ENCODE measurements around the gene SRGAP1.
"Not testable (repeated sequence)": the region's sequence is repeated elsewhere in the genome, so short reads cannot be mapped to it uniquely, and the experiment has no call there.

Gene SRGAP1

DNA sequence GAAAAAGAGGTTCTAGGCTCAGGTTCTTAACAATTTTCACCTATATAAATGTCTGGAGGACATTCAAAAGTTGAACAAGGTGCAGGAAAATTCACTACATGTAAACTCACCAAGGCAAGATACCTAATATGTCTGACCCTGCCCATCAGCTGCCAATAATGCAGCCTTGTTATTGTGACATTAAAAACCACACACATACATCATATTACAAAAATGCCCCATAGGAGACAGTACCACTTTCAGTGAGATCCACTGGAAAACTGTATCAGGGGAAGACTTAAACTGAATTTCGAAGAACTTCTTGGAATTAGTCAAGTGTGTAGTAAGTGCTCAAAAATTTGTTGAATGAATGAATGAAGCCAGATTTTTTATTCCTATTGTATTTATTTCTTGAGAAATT, 294.5 kb downstream of the SRGAP1 start:
- DNase-seq, result no peak

DNA sequence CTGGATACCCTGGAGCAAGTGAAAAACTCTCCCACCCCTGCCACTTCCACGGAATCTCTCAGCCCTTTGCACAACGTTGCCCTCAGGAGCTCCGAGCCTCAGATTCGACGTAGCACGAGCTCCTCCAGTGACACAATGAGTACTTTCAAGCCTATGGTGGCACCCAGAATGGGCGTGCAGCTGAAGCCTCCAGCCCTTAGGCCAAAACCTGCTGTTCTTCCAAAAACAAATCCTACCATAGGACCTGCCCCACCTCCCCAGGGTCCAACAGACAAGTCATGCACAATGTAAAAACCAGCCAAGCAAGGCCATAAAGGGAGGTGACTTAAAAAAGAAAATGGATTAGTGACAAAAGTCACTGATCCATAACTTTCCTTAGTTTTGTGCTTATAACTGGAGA, 297.9 kb downstream of the SRGAP1 start:
- no peak for DNase-seq

DNA sequence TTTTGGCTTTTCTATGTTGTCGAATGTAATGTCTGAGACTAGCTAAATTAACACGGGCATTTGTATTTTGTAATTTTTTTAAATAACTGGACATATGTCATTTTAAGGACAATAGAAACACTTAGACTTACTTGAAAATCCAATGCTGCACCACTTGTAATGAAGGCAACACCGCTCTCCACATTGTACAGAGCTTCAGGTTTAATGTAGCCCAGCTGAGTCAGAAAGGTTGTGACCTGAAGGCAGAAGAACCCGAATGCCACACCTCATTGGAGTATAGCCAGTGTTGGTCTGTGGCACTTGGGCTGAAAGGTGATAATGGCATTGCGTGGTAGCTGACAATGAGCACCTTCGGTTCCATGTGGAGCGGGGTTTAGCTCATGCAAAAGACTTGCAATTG, 298.3 kb downstream of the SRGAP1 start:
- DNase-seq, result no peak

DNA sequence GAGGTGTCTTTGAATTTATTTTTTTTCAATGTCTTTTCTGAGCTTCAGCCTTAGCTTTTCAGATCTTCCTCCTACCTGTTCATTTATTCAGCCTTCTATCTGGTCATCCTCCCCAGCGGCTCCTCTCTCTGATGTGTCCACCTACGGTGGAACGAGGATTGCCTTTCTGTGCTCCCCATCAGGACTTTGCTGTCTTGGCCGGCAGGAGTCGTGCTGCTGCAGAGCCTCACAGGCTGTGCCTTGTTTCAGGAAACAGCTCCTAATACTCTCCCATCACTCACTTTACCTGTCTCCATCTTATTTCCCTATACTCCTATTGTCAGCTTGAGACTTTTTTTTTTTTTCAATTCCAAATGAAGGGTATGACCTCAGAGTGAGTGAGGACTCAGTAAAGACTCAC, 300.7 kb downstream of the SRGAP1 start:
- no peak for DNase-seq

DNA sequence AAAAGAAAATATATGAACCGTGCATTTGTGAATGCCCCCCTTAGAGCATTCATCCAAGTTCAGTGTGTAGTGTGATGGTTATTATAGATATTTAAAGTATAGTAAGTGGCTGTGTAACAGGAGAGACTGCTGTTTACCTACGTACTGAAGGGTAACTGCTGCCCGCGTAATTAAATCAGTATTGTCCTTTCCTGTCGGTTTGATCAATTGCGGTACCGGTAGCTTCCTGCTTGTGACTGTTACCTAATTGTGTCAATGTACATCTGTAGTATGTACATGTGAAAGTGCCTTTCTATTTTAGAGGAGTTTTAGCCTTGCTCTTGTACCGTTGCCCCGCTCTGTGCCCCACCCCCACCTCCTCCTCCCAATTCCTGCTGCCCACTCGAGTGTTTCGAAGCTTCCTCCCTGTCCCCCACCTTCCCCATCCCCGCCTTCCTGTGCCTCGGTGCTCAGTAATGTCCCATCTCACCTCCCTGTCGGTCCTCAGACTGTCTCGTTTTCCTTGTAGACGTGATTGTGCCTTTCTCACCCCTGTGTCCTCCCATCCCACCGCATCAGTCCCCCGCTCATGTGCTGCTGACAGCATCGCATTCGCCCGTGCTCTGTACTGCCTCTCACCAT, 302.6 kb downstream of the SRGAP1 start:
- no peak for DNase-seq

DNA sequence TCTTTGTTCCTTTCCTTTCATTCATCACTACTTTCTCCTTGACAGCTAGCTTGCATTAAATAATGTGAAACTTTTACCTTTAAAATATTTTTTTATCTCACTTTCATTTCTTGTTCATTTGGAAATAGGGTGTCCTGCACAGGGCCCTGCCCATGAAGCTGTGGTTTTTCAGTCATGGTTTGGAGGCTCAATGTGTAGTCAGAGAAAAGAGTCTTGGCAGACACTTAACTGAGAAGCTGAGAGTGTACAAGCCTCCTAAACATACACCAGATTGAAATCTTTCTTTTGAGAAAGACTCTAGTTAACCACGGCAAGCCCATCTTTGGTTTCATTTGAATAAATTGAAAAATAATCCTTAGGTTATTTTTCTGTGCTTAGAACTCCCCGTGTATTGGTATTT, 303.4 kb downstream of the SRGAP1 start:
- no peak for DNase-seq

DNA sequence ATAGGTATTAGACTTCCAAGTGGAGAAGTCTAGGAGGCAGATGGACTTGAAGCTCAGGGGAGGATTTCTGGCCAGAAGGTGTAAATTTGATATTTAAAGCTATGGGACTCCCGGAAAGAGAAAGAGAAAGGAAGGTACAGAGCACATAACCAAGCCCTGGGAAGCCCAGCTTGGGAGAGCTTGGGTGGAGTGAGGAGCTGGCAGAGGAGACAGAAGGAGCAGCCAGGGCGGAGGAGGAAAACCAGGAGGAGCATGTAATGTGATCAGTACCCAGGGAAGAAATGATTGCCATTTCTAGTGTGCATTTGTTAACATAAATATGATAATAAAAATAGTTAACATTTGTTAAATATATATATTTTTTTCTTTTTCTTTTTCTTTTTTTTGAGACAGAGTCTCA, 310.2 kb downstream of the SRGAP1 start:
- DNase-seq, result no peak

DNA sequence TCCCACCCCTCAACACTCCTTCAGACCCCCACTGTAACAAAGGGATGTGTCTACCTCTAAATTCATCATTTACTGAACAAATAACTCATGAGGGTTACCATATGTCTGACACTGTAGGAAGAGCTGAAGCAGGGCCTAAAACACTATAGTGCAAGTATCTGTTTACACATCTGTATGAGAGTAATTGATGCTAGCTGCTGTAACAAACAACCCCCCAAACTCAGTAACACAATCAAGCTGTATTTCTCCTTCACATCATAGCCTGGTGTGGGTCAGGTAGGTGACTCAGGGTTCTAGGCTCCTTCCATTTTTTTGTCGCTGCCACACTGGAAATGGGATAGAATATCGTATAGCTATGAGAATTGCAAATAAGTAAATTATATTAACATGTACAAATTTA, 312.6 kb downstream of the SRGAP1 start:
- no peak for DNase-seq

DNA sequence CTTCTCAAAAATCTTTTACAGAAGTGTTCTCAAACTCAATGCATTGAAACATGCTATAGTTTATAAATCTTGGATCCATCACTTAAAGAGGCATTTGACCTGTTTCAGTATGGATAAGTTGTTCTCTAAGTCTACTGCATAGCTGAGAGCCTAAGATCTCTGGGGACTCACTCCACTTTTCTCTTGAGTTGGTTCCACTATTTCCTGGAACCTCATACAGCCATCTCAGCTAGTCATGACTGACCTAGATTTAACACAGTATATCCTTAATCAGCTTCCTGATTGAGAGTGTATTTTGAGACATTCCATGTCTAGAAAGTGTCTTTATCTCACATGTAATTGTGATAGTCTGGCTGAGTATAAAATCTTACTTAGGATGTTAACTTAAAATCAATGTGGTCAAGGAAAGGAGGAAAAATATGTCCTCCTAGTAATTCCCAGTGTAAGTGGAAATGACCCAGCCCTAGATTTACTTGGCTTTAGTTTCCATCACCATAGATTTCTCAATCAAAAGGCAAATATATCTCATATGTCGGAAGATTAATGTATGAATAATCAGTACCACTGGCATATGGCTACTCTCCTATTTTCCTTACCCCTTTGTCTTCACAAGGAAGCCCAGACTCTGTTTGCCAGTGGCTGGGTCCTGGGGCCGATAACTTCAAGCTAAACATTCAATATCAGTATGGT, 315.7 kb downstream of the SRGAP1 start:
- no peak for DNase-seq

DNA sequence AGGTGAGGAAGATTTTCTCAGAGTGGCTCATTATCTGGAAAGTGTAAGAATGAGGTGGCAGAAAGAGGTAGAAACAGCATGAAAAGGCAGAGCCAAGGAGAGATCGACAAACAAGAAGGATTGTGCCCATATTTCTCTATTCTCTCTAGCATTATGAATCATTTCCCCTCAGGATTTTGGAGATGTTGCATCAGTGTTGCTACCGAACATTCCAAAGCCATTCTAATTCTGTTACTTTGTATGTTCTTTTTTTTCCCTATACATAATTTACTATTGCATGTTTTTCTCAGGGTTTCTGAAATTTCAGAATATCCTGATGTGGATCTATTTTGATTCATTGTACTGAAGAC, 316.2 kb downstream of the SRGAP1 start:
- no peak for DNase-seq

DNA sequence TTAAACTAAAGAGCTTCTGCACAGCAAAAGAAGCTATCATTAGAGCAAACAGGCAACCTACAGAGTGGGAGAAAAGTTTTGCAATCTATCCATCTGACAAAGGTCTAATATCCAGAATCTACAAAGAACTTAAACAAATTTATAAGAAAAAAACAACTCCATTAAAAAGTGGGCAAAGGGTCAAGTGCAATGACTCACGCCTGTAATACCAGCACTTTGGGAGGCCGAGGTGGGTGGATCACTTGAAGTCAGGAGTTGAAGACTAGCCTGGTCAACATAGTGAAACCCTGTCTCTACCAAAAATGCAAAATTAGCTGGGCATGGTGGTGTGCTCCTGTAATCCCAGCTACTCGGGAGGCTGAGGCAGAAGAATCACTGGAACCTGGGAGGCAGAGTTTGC, 322.1 kb downstream of the SRGAP1 start:
- not testable (repeated sequence) for DNase-seq

DNA sequence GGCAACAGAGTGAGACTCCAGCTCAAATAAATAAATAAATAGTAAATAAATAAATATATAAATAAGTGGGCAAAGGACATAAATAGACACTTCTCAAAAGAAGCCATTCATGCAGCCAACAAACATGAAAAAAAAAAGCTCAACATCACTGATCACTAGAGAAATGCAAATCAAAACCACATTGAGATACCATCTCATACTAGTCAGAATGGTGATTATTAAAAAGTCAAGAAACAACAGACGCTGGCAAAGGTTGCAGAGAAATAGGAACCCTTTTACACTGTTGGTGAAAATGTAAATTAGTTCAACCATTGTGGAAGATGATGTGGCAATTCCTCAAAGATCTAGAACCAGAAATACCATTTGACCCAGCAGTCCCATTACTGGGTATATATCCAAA, 322.5 kb downstream of the SRGAP1 start:
- not testable (repeated sequence) for DNase-seq

DNA sequence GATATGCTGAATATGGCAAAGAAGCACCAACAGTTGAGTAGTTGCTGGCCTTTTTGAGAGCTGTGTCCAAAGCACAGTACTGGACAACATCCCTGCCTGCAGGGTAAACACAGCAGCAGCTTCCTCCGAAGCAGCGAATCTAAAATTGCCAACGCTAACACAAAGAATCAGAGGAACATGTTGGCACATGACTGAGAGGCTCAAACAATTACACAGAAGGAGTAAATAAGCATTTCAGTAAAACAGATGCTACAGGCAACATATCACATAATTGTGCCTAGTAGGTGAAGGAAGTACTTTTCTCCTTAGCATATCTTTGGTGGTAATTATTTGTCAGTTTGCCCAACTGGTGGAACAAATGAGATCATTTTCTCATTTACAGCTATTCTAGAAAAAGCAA, 325.5 kb downstream of the SRGAP1 start:
- DNase-seq, result no peak

DNA sequence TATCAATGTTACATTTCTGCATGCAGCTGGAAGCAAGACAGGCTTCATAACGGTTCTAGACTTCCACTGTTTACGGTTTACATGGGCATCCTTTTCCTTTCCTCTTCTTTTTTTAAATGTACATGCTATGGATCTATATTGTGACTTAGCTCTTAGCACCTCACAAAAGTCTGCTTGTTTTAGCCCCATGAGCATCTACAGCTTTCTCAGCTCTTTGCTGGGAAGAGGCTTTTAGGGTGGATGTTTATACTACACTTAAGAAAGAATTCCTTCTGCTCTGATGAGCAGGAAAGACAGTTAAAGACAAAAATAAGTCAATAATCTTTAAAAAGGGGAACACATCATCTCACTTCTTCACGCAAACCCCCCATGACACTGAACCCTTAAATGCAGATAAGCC, 326.2 kb downstream of the SRGAP1 start:
- no peak for DNase-seq

DNA sequence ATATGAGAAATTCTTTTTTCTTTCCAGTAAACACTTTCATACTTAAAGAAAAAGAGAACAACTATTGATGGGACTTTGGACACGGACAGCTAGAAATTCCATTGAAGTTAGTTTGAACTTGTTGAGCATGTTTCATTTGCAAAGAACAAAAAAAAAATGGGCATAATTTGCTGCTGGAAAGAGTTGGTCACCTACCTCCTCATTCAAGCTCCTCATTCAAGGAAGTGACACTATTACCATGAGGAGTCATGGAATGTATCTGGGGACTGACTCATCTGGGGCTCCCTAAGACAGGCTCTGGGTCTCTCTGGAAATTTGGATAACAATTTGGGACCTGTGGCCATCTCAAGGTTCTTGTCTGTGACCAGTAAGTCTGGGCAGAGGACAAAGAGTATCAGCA, 327.2 kb downstream of the SRGAP1 start:
- no peak for DNase-seq

DNA sequence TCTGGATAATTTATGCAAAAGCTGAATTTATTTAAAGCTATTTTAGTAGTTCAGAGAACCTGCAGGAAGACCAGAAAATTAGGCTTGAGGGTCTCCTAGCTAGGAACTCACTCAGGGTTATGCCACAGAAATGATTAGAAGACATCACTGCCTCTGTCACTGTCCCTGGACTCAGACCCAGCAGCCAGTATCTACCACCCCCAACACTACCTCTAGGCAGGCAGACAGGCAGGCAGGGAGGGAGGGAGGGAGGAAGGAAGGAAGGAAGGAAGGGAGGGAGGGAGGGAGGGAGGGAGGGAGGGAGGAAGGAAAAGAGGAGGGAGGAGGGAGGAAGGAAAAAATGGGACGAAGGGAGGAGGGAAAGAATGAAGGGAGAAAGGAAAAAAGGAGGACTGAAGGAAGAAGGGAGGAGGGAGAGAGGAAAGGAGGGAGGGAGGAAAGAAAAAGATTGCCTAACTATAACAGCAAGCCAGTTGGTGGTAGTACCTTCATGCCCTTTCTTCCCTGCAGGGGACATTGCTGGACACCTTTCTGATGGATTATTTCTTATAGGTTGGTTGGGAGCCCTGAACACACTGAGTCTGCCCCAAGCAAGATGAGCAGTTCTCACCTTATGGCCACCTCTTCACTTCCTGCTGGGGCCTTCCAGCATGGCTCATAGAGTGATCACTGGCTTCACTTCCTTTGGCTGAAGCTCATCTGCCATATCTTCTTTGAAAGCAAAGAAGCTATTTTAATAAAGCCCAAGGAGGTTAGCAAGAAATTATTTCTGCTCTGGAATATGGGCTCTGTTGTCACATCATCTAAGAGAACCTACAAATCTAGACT, 327.9 kb downstream of the SRGAP1 start:
- no peak for DNase-seq

DNA sequence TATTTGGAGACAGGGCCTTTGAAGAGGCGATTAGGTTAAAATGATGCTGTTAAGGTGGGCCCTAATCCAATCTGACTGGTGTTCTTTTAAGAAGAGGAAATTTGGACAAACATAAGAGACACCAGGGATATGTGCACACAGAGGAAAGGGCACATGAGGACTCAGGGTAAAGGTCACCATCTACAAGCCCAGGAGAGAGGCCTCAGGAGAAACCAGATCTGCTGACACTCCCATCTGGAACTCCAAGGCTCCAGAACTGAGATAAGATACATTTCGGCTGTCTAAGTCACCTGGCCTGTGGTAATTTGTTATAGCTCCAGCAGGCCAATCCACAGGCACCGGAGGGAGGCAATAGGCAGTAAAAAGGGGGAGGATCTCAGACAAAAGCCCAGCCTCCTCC, 329.0 kb downstream of the SRGAP1 start:
- DNase-seq, result no peak

DNA sequence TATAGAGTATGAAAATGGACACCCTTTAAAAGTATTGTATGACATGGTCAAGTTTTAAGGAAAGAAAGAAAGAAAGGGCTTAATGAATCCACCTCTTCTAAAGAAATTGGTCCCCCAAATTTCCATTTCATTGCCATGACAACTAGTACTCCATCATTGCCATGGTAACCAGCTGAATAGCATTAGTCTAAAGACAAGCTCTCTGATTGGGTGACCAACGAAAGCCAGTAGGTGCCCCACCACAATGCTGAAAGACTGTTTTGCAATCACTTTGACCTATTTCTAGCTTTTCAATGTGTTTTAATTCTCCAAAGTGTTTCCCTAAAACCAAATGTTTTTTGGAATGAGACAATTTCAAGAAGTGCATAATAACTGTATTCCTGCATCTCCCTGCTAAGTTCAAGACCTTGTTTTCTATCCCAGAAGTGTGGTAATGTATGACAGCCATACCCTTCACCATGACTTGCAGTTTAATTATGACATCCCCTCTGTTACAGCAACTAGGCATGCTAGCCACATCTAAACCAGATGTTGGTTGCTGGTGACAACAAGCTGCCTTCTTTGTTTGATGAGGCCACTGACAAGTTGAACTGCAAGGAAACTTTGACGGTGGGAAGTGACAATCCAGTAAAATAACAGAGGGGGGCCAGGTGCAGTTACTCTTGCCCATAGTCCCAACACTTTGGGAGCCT, 330.9 kb downstream of the SRGAP1 start:
- no peak for DNase-seq

DNA sequence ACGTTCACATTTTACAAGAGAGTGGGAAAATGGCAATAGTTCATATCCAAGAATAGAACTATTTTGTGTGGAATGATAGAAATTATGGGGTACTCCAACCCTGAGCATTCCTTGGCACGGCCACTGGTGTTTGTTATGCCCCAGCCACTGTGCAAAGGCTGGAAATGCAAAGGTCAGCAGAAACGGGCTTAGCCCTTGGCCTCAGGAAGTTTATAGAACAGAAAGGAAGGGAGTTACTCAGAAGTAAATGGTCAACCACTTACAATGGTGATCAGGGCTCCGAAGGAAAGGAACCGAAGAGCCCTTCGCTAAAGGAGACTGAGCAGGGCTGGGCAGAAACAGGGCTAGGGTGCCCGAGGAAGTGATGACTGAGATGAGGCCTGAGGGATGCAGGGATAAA, 332.5 kb downstream of the SRGAP1 start:
- DNase-seq, result no peak

DNA sequence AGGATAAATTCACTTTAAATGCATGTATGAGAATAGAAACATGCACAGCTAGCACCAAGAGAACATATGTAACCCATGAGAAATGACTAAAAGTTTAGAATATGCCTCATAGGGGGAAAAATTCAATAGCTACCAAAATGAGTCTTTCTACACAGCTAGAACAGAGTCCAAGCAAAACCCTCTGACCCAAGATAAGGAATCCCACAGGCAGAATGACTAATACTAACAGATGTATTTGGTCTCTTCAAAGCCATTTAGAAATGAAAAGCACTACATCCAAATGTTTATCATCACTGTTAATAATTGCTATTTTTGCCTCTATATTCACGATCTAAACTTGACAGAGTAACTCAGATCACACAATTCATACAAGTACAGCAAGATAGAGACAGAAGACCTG, 333.6 kb downstream of the SRGAP1 start:
- no peak for DNase-seq

DNA sequence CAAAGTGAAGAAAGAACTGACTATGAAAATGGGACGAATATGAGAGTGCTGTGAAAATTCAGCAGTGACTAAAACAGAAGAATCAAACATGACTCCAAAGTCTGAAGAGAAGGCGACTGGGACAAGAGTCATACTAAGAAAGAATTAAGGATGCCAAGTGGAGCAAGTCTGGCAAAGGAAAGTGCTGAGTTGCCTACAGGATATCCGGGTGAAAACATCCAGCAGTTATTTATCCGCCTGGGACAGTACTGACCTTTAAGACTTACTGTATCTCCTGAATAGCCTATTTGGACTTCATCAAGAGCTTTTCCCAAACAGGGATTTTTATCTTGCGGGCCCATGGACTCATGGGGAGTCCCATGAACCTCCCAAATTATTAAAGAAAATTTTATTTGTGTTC, 336.5 kb downstream of the SRGAP1 start:
- no peak for DNase-seq

DNA sequence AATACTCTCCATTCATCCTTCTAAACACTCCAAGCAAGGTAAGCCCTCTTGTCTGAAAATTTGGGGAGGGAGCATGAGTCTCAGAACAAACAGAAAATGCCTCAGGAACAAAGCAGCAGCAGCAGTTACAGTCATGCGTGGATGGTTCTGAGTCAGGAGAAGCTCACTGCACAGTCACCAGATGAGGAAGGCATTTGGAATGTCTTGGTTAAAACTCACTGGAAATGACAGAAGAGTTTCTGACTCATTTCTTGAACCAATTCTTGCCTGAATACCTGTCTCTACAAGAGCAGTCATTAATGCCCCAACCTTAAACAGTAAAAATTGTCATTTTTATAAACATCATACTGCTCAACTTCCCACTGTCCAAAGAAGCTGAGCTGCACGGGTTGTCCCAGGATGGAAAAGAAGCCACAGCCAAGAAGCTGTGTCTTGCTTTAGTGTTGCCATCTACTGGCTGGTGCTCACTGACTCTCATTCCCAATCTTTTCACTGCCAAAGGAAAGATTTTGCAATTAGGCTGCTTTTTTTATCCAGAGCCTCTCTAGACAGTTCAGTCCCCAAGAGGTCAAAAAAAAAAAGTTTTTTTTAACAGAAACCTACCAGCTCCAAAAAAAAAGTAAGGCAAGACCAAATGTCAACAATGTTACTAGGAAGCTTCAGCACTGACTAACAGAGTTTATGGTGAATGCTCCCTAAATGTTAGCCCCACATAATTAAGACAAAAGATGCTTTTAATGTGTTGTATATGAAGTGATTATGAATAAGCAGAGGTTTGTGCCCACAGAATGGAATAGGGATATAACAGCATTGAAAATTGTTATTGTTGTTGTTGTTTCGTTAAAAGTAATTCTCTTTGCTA, 337.2 kb downstream of the SRGAP1 start:
- DNase-seq, result no peak

DNA sequence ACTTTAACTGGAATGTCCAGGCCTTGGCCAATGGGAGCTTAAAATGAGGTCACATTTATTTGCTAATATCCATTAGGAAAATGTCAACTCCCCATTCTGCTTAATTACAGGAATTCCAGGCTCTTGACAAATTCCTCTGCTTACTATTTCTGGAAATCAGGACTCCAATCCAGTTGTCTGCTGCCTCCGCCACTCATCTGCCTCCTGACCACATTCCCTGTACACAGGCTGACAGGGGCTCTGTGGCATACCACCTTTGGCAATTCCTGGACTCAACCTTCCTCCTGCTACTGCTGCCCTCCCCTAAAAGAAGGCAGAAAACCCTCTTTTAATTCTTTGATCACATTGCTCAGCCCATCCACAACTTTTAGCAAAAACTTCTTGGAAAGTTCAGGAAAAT, 339.7 kb downstream of the SRGAP1 start:
- no peak for DNase-seq

Data from bone marrow (tissue), 2 donors.